Fibroblast of lung (primary cell): ENCODE measurements around the gene PDLIM5.

Source experiments
- CTCF ChIP-seq, 2 donors: IDR thresholded peaks in 1 of 2; conservative IDR thresholded peaks in 1 of 2; 1 replicate in 1 of 2; 2 replicates in 1 of 2; pipeline ENCODE4 v1.5.1; 2011 to 2012; ENCODE audit warnings: low read length in 2 of 2, control low read depth in 1 of 2, inconsistent platforms in 1 of 2, low read depth in 1 of 2, mild to moderate bottlenecking in 1 of 2
- EZH2 ChIP-seq: IDR thresholded peaks from 2 replicates; pipeline ENCODE4 v1.5.1; 2012; ENCODE audit warnings: low read length, control low read depth, mild to moderate bottlenecking; ENCODE audit errors: missing control alignments

DNA sequence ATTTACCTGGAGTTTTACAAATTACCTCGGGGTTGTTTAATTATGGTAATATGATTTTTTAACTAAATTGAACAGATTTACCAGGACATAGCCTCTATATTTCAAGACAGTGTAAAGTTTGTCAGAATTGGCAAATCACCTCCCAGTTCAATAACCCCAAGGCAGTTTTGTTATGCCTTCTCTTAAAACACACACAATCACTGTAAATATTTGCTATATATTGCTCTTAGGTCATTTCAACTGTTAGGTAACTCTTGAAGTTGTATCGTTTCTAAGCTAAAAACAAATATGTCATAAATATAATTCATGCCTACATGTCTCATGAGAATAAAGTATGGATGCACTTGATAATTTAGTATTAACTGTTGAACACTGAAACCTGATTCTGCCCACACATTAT lies 24.1 kb downstream of the PDLIM5 start:
- TF ChIP-seq CTCF (conservative IDR thresholded peaks at IDR 0.05 in 1 of 2, IDR thresholded peaks at IDR 0.05 in 1 of 2; ENCODE audit: low read depth in 1 of 2, low read length in 2 of 2) (no peak), EZH2 (no peak)
